Hepatic stellate cell (primary cell): ENCODE data around the gene KBTBD2.
"Not testable (repeated sequence)": the region's sequence is repeated elsewhere in the genome, so short reads cannot be mapped to it uniquely, and the experiment has no call there.

ENCODE experiments used
- DNase-seq: peaks from one replicate; pipeline ENCODE4 v3.0.0; 2011; ENCODE audit warnings: low spot score

Gene KBTBD2

GRCh38 chr7:32893207-32893524 is 1.6 kb upstream of the KBTBD2 start:
- DNase-seq, result no peak

DNA sequence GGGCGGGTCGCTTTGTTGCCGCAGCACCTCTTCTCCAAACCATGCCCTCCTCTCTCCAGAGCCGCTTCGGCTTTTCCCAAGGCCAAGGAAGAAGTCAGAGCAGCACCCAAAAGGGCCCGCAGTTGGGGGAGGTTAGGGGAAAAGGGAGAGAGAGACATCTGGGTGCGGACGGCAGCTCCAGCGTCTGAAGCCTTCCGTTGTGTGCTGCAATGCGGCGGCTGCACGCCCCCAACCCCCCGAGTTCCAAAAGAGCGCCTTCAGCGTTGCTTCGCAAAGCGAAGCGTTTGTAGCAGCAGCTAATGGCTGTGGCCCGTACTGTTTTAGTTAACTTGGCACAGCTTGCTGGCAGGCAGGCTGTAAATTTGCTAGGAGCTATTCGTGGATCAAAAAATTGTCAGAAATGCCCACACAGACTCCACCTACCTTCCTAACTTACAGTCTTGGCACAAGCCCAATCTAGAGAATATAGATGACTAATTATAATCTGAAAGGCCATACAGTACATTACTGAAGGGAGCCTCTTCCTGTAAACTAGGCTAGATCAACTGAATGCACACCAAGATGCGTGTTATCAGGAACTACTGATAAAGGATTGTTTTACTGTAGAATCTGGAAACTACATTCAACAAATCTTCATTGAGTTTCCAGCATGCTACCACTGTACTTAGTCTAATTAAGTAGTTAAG is 1.1 kb upstream of the KBTBD2 start:
- DNase-seq, result peak; percentile 31

- DNase-seq, result peak; percentile 85
Measured at GRCh38 chr7:32891800-32892520, 400 bp upstream of the KBTBD2 start.

GRCh38 chr7:32890793-32891042 is 842 bp downstream of the KBTBD2 start:
- DNase-seq, result no peak

- peak; percentile 26 for DNase-seq
Measured at GRCh38 chr7:32890010-32890792, 1.4 kb downstream of the KBTBD2 start.

- no peak for DNase-seq
Measured at GRCh38 chr7:32888505-32888904, 3.1 kb downstream of the KBTBD2 start.

DNA sequence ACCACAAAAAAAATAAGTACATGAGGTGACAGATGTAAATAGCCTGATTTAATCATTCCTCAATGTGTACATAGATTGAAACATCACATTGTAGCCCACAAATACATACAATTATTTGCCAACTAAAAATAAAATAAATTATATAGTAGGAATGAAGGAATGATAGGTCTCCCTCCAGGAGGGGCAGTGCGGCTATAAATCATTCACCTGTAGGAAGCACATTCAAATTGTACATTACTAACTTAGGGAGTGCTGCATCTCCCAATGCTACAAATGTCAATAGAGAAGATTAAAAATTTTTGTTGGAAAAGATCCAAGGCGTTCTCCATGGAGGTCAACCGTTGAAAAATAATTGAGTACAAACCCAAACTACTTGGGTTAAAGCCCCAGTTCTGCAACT is 4.2 kb downstream of the KBTBD2 start:
- DNase-seq, result no peak

DNA sequence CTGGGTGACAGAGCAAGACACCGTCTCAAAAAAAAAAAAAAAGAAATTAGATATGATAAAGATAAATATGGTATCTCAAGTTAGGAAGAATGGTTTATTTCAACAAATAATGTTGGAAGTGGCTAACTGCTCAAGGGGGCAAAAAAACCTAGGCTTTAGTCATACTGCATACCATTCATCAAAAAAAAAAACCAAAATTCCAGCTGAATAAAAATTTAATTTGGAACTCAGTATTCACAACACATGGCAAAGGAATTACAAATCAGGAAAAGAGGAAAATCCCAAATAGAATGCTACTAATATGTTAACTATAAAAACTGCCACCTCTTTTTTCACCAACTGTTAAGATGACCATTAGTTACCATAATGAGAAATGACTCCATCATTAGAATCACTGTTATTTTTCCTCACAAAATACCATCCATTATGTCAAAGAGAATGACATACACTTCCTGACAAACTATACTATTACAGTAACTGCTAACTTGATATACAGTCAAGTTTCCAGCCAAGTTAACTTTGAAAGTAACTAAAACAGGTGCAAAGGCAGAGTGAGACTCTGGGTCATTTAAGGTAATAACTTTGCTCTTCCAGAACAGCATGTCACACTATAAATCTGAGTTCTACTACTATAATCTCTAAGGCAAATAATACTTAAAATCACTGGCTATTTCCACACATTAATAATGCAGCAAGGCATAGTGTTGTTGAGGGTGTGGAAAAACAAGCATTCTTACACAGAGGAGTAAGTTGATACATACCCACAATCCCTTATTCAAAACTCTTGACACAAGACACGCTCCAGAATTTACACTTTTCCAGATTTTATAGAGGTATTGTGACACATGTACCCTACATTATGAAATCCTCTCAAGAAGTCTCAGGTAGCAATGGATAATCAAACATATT is 10.2 kb downstream of the KBTBD2 start:
- no peak for DNase-seq

GRCh38 chr7:32879460-32879859 is 12.1 kb downstream of the KBTBD2 start:
- DNase-seq, result no peak

DNA sequence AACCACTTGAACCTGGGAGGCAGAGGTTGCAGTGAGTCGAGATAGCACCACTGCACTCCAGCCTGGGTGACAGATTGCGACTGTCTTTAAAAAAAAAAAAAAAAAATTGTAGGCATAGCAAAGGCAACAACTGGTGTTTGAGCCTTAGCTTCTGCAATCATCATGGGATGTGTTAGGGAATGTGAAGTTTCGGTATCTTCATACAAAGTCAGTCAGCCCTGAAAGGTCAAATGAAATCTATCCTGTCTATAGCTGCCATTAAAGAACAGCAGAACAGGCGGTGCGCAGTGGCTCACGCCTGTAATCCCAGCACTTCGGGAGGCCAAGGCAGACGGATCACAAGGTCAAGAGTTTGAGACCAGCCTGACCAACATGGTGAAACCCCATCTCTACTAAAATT is 13.5 kb downstream of the KBTBD2 start:
- DNase-seq, result not testable (repeated sequence)

- no peak for DNase-seq
Measured at GRCh38 chr7:32872421-32872820, 19.1 kb downstream of the KBTBD2 start.

DNA sequence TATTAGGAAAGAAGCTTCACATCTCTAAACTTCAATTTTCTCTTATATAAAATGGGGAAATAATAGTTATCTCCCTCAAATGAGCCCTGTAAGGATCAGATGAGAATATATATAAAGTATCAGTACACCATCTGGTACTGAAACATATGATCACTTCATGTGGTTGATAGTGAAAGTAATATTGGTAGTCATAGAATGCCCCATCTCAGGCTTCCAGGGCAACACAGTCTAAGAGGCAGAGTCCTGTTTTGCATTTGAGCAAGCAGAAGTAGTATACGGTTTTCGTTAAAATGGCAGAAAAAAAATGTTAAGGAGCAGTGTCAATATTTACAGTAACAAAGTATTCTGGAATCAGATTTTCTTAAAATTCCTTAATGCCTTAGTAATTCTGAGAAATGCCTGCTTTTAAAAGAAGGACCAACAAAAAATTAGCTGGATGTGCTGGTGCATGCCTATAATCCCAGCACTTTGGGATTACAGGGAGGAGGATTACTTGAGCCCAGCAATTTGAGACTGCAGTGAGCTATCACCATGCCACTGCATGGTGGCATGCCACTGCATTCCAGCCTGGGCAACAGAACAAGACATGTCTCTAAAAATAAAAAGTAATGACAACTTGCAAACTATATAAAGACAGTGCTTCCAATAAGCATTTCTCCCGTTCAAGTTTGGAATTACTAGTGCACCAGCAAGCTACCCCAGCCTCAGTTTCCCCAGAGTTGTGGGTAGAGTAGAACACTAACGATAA is 19.8 kb downstream of the KBTBD2 start:
- no peak for DNase-seq

GRCh38 chr7:32870298-32870697 is 21.3 kb downstream of the KBTBD2 start:
- no peak for DNase-seq

DNA sequence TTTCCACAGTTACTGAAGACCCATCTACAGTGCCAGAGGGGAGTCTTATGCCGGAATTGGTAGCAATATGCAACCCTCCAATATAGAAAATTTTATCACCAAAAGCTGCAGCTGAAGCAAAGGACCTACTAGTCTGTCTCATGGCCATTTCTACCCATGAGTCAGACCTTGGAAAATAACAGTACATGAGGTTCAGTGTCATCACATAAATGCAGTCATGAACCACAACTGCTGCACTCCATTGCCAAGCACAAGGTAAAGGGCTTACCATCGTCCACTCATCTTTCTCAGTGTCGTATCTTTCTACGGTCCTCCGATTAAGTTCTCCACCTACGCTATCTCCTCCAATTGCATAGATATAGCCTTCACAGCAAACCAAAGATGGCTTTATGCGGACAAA is 21.8 kb downstream of the KBTBD2 start:
- no peak for DNase-seq

DNA sequence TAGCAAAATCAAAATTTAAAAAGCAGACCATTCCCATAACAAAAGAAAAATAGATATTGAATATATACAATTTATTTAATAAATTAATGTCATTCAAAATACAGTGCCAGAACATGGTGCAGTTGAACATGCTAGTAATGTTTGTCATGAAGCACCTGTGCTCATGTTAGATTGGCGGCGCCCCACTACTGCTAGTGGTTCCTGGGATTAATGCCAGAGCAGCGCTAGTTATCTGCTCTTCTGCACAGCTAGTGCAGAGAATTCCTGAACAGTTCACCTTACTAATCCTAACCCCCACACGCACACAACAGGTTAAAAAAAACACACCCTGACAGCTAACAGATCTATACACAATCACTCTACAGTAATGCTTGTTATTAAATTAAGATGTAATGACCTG is 23.4 kb downstream of the KBTBD2 start:
- DNase-seq, result no peak

GRCh38 chr7:32865448-32866030 is 26.0 kb downstream of the KBTBD2 start:
- no peak for DNase-seq

DNA sequence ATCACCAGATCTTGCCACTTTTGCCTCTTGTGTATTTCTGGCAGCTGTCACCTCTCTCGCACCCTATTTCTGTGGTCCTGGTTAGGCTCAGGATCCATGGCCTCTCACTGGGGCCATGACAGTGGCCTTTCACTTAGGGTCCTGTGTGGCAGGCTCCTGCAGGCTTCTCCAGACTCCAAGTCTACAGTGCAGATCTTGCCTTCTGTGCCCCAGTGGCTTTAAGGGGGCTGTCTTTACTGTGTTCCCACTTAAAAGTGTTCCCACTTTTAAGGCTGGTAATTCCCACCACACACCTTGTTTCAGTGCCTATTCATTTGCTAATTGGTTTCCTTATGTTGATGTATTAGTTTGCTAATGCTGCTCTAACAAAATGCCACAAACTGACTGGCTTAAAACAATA is 27.7 kb downstream of the KBTBD2 start:
- not testable (repeated sequence) for DNase-seq

DNA sequence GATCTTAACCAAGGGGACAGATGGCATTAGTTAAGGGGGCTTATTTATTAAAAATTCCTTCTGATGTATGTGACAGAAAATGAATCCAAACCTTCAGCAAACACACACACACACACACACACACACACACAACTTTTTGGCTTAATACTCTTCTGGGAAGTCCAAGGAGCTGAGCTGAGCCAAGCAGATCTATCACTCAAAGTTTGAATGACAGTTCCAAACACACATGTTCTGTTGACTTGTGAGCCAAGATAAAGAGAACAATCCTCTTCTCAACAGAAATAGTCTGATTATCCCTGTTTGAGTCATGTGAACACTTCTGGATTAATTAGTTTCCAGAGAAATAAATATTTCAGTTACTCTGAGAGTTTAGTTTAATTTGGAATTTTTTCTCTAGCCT is 31.5 kb downstream of the KBTBD2 start:
- no peak for DNase-seq

DNA sequence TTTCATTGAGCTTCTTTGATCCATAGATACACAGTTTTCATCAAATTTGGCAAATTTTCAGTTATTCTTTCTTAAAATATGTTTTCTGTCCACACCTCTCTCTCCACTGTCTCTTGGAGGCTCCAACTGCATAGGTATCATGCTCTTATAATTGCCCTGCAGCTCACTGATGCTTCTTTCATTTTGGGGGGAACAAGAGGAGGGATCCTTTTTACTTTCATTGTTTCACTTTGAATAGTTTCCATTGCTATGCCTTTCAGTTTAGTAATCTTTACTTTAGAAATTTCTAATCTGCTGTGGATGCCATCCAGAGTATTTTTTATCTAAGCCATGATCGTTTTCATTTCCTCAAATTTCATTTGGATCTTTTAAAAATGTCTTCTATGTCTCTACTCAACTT is 32.9 kb downstream of the KBTBD2 start:
- no peak for DNase-seq

GRCh38 chr7:32857063-32857462 is 34.5 kb downstream of the KBTBD2 start:
- DNase-seq, result not testable (repeated sequence)
